Thyroid gland (tissue), 4 donors: ENCODE data around the gene KIF1B. TPM values are rescaled to one million over a fixed set of nuclear protein-coding genes. Genes with fewer than 3 reads are reported as not detected.

Experiments used
- DNase-seq, 2 donors: peaks; one replicate each; pipeline ENCODE4 v3.0.0-alpha.2; 2019
- H3K27ac ChIP-seq, 3 donors: fragments of 200-600 bp; sonication (generic); 1 replicate in 2 of 3; 2 replicates in 1 of 3; pipeline ENCODE4 v1.5.1; 2016 to 2019; ENCODE audit warnings: mild to moderate bottlenecking in 1 of 3, moderate library complexity in 1 of 3
- H3K27me3 ChIP-seq: fragments of 200-600 bp; sonication (generic); one replicate; pipeline ENCODE4 v1.5.1; 2019
- H3K36me3 ChIP-seq, 2 donors: fragments of 200-600 bp; sonication (generic); one replicate each; pipeline ENCODE4 v1.5.1; 2016 to 2019
- H3K4me1 ChIP-seq, 2 donors: fragments of 200-600 bp; sonication (generic); one replicate each; pipeline ENCODE4 v1.5.1; 2017 to 2019
- H3K4me3 ChIP-seq, 3 donors: fragments of 200-600 bp; sonication (generic); replicated peaks in 1 of 3; 1 replicate in 2 of 3; 2 replicates in 1 of 3; pipeline ENCODE4 v1.5.1; 2016; ENCODE audit warnings: mild to moderate bottlenecking in 1 of 3
- H3K9me3 ChIP-seq: fragments of 200-600 bp; sonication (generic); one replicate; pipeline ENCODE4 v1.5.1; 2017
- POLR2A ChIP-seq, 2 donors: fragments of 450-650 bp; IDR thresholded peaks; one replicate each; pipeline ENCODE4 v1.6.1; 2017; ENCODE audit warnings: antibody characterized with exemption in 2 of 2, mild to moderate bottlenecking in 2 of 2, moderate library complexity in 1 of 2
- WGBS, 2 donors: methylation state at CpG; one replicate each; pipeline ENCODE4 v1.1.5; 2017; 5-methylcytosine and 5-hydroxymethylcytosine counted together
- intact Hi-C: fragments of 100-400 bp; cut with DNase I; formaldehyde crosslinking; loops from one replicate; pipeline ENCODE4 v1.15.1; 2023
- total RNA-seq, 4 donors: library from RNA; depleted of rRNA; stranded (reverse); fragments of >200 nt; gene quantifications; one replicate each; pipeline ENCODE4 v1.2.3, GENCODE V29; 2016
- TF ChIP-seq, protein P1 (sequence below), 6 experiments: fragments of 200-600 bp in 3 of 6; fragments of 450-650 bp in 3 of 6; sonication (generic) in 3 of 6; IDR thresholded peaks; one replicate each; pipeline ENCODE4 v1.5.1; 2016 to 2019; ENCODE audit warnings: antibody characterized with exemption in 6 of 6, mild to moderate bottlenecking in 2 of 6, inconsistent platforms in 1 of 6, moderate library complexity in 1 of 6

The KIF1B gene
- total RNA-seq, 4 donors from 2014 or later, result 51.7 to 70.5 (median 53.5) TPM

DNA sequence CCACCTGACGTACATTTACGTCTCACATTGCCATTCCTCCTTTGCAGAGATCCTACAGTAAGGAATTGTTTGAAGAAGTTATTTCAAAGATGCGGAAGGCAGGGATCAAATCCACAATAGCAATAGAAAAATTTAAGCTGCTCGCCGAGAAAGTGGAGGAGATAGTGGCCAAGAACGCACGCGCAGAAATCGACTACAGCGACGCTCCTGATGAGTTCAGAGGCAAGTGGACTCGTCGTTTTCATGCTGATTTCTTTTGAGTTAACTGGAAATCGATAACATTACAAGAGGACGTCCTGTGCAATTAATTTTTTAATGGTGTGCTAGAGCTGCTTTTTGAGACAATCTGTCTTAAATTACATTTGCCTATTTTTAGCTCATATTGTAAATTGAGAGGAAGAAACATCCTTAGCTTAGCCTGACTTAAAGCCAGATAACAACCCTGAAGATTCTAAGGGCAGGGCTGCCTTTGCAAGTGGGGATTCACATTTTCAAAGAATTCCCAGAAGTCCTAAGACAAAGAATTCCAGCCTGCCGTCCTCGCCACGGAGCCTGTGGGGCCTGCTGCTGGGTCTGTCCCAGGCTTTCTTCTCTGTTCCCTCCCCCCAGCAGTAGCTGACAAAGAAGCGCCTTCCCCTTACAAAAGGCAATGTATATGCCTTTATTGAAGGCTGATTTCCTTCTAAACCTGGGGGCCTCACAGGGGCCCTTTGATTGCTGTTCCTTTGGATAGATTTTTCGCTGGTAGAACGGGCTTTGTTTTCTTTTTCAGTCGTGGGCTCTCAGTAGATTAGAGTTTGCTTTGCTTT is 31.6 kb upstream of the KIF1B start:
- H3K27ac ChIP-seq, result no peak overlapping the region
- H3K36me3 ChIP-seq, result peaks cover 22 to 26% of the 10 kb centered on the region in 2 donors
- 84% methylated on average over 22 of the region's 22 CpGs for WGBS, 2 donors
- TF ChIP-seq, protein P1, sequence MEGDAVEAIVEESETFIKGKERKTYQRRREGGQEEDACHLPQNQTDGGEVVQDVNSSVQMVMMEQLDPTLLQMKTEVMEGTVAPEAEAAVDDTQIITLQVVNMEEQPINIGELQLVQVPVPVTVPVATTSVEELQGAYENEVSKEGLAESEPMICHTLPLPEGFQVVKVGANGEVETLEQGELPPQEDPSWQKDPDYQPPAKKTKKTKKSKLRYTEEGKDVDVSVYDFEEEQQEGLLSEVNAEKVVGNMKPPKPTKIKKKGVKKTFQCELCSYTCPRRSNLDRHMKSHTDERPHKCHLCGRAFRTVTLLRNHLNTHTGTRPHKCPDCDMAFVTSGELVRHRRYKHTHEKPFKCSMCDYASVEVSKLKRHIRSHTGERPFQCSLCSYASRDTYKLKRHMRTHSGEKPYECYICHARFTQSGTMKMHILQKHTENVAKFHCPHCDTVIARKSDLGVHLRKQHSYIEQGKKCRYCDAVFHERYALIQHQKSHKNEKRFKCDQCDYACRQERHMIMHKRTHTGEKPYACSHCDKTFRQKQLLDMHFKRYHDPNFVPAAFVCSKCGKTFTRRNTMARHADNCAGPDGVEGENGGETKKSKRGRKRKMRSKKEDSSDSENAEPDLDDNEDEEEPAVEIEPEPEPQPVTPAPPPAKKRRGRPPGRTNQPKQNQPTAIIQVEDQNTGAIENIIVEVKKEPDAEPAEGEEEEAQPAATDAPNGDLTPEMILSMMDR (IDR thresholded peaks at IDR 0.05), result no peak
- TF ChIP-seq POLR2A (IDR thresholded peaks at IDR 0.05), result no peak
- no peaks in the 10 kb centered on the region for H3K27me3 ChIP-seq
- intact Hi-C loops, result no loop called here
- H3K4me3 ChIP-seq, result no peak overlapping the region
- H3K9me3 ChIP-seq, result no peaks in the 10 kb centered on the region
- DNase-seq, result no peak
- H3K4me1 ChIP-seq, result no peaks in the 10 kb centered on the region

GRCh38 chr1:10179406-10180091 is 30.8 kb upstream of the KIF1B start:
- DNase-seq, result no peak
- no peaks in the 10 kb centered on the region for H3K9me3 ChIP-seq
- H3K36me3 ChIP-seq, result peaks cover 22 to 26% of the 10 kb centered on the region in 2 donors
- no peak overlapping the region for H3K27ac ChIP-seq
- H3K4me1 ChIP-seq, result no peaks in the 10 kb centered on the region
- H3K27me3 ChIP-seq, result no peaks in the 10 kb centered on the region
- intact Hi-C loops, result no loop called here
- TF ChIP-seq, protein P1 (IDR thresholded peaks at IDR 0.05), result no peak
- no peak for TF ChIP-seq POLR2A (IDR thresholded peaks at IDR 0.05)
- no peak overlapping the region for H3K4me3 ChIP-seq
- WGBS, 2 donors, result 86 to 93% methylated on average over 23 of the region's 23 CpGs

DNA sequence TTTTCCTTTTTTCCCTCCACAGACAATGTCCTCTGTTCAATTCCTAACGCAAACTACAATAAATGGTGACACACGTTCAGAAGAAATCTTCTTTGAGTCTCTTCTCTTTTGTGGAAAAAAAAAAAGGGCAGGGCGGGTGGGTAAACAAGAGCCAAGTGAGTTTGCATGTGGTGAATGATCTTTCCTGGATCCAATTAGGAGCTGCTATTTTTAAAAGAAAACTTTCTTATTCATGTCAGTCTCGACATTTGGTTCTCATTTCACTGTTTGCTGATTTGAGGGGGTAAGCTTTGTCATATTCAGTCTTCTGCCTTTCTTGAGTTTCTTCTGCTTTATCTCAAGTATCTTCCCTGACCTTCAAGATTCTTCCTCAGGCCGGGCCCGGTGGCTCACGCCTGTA is 29.2 kb upstream of the KIF1B start:
- intact Hi-C loops, result no loop called here
- Histone ChIP-seq H3K27me3 (no peaks in the 10 kb centered on the region), H3K27ac (no peak overlapping the region), H3K9me3 (no peaks in the 10 kb centered on the region), H3K36me3 (peaks cover 22% of the 10 kb centered on the region in 2 donors), H3K4me3 (no peak overlapping the region), H3K4me1 (no peaks in the 10 kb centered on the region)
- TF ChIP-seq, protein P1 (IDR thresholded peaks at IDR 0.05), result no peak
- no peak for TF ChIP-seq POLR2A (IDR thresholded peaks at IDR 0.05)
- WGBS, 2 donors, result 92 to 93% methylated on average over 7 of the region's 7 CpGs
- DNase-seq, result no peak

DNA sequence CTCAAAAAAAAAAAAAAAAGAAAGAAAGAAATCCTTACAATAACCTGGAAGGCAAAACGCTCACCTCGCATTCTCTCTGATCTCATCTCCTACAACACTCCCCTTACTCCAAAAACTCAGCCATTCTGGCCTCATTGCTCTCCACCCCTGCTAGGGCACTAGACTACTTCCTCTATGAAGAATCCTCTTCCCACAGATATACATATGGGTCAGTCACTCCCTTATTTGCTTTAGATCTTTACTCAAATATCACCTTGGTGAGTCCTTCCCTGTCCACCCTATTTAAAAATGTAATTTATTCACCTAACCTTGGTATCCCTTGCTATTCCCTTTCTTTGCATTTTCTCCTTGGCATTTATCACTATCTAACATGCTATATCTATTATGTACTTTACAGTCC is 24.6 kb upstream of the KIF1B start:
- Histone ChIP-seq H3K27me3 (no peaks in the 10 kb centered on the region), H3K4me1 (no peaks in the 10 kb centered on the region), H3K9me3 (no peaks in the 10 kb centered on the region), H3K4me3 (no peak overlapping the region), H3K36me3 (peaks cover 7% of the 10 kb centered on the region in 2 donors), H3K27ac (no peak overlapping the region)
- DNase-seq, result no peak
- 92 to 94% methylated on average over 2 of the region's 2 CpGs for WGBS, 2 donors
- TF ChIP-seq, protein P1 (IDR thresholded peaks at IDR 0.05), result no peak
- TF ChIP-seq POLR2A (IDR thresholded peaks at IDR 0.05), result no peak
- intact Hi-C loops, result no loop called here
